ENCODE measurements around the gene ARID3B. TPM values are rescaled to one million over a fixed set of nuclear protein-coding genes. Genes with fewer than 3 reads are reported as not detected.

The ARID3B gene
- total RNA-seq, 2 experiments from 2014 or later, result 23.4 to 23.5 TPM

- H3K4me1 Mint-ChIP-seq, result peaks cover 18% of the 10 kb centered on the region
- H3K27ac Mint-ChIP-seq, result peak overlapping the region; percentile 98
- peak overlapping the region; percentile 96 for H3K4me3 Mint-ChIP-seq
- H3K9me3 Mint-ChIP-seq, result no peaks in the 10 kb centered on the region
- peak; percentile 90 for DNase-seq
- H3K36me3 Mint-ChIP-seq, result peaks cover 15% of the 10 kb centered on the region
- no peaks in the 10 kb centered on the region for H3K27me3 Mint-ChIP-seq
Observed at GRCh38 chr15:74598126-74598842, 57.3 kb downstream of the ARID3B start.

DNA sequence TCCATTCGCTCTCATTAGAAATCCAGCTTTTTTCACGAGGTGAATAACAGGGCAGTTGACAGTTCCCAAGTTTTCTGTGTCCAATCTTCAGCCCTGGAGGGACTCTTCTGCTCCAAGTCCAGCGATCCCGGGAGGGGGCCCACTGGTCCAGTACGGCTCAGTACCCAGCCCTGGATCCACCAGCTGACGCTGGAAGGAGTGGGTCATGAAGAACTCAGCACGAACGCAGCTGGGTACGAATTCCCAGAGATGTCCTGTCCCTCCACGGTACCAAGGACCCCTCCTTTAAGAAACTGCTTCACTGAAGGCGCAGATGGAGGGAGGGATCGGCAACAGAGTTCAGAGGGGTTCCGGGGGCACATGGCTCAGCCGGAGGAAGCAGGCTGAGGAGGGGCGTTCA lies 58.1 kb downstream of the ARID3B start:
- H3K27ac Mint-ChIP-seq, result peak overlapping the region; percentile 98
- no peak for DNase-seq
- H3K36me3 Mint-ChIP-seq, result peaks cover 11% of the 10 kb centered on the region
- H3K9me3 Mint-ChIP-seq, result no peaks in the 10 kb centered on the region
- peaks cover 18% of the 10 kb centered on the region for H3K4me1 Mint-ChIP-seq
- H3K4me3 Mint-ChIP-seq, result peak overlapping the region; percentile 96
- no peaks in the 10 kb centered on the region for H3K27me3 Mint-ChIP-seq

DNA sequence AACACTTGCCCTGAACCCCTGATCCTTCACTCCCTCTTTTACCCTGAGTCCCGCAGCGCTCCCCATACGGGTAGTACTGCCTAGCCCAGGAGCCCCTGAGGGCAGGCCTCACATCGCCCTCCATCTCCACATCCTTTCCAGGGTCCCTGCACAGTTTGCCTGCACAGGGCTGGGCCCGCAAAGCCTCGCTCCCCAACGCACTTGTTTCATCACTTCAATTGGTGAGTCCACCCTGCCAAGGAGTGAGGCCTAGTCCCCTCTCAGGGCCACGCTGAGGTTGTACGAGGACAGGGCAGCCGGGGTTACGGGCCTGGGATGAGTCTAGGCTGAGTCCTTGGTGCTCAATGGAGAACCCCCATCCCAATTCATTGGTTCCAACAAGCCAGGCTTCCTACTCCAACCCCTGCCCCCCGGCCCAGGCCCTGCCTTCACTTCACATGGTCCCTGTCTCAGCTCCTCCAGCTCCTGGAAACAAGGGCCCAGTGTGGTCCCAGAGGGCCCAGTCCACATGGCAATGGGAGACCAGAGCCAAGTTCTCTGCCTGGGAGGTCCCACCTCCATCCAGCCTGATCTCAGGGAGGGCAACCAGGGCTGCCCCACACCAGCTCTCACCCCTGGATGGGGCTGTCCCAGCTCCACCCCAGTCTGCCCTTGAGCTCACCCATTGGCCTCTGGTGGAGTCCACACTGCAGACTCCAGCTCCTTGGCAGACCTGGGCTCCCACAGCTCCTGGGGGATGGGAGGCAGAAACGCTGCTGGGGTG lies 62.2 kb downstream of the ARID3B start:
- no peak overlapping the region for H3K27ac Mint-ChIP-seq
- H3K36me3 Mint-ChIP-seq, result peaks cover 7% of the 10 kb centered on the region
- no peaks in the 10 kb centered on the region for H3K27me3 Mint-ChIP-seq
- H3K4me3 Mint-ChIP-seq, result no peak overlapping the region
- H3K9me3 Mint-ChIP-seq, result no peaks in the 10 kb centered on the region
- peaks cover 13% of the 10 kb centered on the region for H3K4me1 Mint-ChIP-seq
- DNase-seq, result no peak

GRCh38 chr15:74603789-74604705 lies 63.0 kb downstream of the ARID3B start:
- no peak for DNase-seq
- no peaks in the 10 kb centered on the region for H3K9me3 Mint-ChIP-seq
- H3K4me1 Mint-ChIP-seq, result peaks cover 7% of the 10 kb centered on the region
- no peaks in the 10 kb centered on the region for H3K27me3 Mint-ChIP-seq
- no peaks in the 10 kb centered on the region for H3K36me3 Mint-ChIP-seq
- no peak overlapping the region for H3K27ac Mint-ChIP-seq
- H3K4me3 Mint-ChIP-seq, result no peak overlapping the region

GRCh38 chr15:74604983-74605794 lies 64.2 kb downstream of the ARID3B start:
- Mint-ChIP-seq H3K9me3 (no peaks in the 10 kb centered on the region), H3K4me1 (peaks cover under 1% of the 10 kb centered on the region), H3K27me3 (no peaks in the 10 kb centered on the region), H3K27ac (no peak overlapping the region), H3K36me3 (no peaks in the 10 kb centered on the region), H3K4me3 (no peak overlapping the region)
- no peak for DNase-seq

DNA sequence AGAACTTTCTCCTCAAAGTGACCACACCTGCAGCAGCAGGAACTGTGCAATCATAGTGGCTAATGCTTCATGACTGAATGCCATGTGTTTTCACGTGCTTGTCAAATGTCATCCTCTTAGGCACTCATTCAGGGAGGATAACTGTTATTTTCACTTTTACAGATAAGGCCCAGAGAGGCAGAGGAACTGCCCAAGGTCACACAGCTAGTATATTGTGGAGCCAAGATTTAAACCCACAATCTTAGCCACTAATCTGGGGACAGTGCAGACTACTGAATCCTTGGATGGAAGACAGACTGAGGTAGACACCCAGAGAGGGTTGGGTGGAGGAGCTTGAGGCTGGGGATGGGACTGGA lies 64.8 kb downstream of the ARID3B start:
- Mint-ChIP-seq H3K27ac (no peak overlapping the region), H3K27me3 (no peaks in the 10 kb centered on the region), H3K4me1 (no peaks in the 10 kb centered on the region), H3K4me3 (no peak overlapping the region), H3K9me3 (no peaks in the 10 kb centered on the region), H3K36me3 (no peaks in the 10 kb centered on the region)
- no peak for DNase-seq

- H3K4me1 Mint-ChIP-seq, result peaks cover 7% of the 10 kb centered on the region
- H3K36me3 Mint-ChIP-seq, result no peaks in the 10 kb centered on the region
- H3K4me3 Mint-ChIP-seq, result no peak overlapping the region
- no peaks in the 10 kb centered on the region for H3K27me3 Mint-ChIP-seq
- no peak for DNase-seq
- no peaks in the 10 kb centered on the region for H3K9me3 Mint-ChIP-seq
- no peak overlapping the region for H3K27ac Mint-ChIP-seq
Observed at GRCh38 chr15:74608786-74609185, 67.8 kb downstream of the ARID3B start.

DNA sequence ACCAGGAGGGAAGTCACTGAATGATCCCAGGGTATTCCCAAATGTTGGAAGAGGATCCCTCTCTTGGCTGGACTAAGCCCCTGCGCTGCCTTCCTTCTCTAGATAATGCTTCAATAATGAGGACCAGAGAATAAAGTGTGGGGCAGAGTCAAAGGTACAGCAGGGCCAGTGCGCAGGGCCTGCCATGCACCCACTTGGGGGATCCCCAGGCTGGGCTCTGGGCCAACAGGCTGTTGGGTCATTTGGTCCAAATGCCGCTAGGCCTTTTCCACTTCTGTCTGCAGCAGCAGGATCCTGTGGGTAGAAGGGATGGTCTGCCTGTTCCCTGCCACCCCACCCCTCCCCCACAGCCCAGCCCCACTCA lies 68.9 kb downstream of the ARID3B start:
- Mint-ChIP-seq H3K4me1 (peaks cover 12% of the 10 kb centered on the region), H3K9me3 (no peaks in the 10 kb centered on the region), H3K36me3 (no peaks in the 10 kb centered on the region), H3K27me3 (no peaks in the 10 kb centered on the region), H3K4me3 (no peak overlapping the region), H3K27ac (no peak overlapping the region)
- no peak for DNase-seq

DNA sequence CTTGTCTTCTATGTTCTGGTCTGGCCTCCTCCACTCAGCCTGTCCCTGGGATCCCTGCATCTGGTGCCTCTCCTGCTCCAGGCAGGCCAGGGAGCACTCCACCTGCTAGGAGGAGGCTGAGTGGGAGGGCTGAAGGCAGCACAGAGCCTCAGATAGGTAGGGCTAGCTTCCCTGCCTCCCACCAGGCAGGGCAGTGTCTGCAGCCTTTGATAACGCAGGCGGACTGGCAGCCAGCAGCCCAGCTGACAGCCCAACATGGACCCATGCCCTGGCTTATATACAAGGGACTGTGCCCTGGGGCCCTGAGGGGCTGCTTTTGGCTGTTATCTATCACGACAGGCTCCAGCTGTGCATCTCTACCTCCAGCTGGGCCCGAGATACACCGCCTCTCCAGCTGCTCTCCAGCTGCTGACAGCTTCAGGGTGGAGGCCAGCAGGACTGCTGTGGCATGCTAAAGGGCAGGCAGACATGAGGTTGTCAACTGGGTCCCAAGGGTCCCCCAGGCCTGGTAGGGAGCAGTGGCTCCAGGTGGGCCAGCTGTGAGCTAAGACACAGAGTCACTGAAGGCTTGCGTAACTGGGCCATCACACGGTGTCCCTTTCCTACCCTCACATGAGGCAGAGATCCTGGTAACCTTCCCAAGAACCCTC lies 69.4 kb downstream of the ARID3B start:
- Mint-ChIP-seq H3K36me3 (no peaks in the 10 kb centered on the region), H3K4me3 (no peak overlapping the region), H3K4me1 (peaks cover 12% of the 10 kb centered on the region), H3K27me3 (no peaks in the 10 kb centered on the region), H3K27ac (no peak overlapping the region), H3K9me3 (no peaks in the 10 kb centered on the region)
- no peak for DNase-seq

DNA sequence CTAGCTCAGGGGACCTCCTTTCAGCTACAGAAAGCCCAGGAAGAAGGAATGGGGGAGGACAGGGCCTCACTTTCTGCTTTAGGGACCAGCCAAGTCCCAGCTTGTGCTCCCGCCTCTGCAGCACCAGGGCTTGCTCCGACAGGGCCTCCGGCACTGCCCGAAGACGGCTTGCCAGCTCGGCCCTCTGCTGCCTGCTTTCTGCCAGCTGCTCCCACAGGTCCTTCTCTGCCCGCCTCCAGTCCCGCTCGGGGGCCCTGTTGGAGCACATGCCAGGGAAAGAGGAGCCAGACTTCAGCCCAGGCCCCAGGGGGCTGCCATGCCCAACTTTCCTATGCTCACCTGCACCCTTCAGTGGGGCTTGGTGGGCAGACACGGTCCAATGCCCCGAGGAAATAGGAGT lies 70.3 kb downstream of the ARID3B start:
- H3K4me3 Mint-ChIP-seq, result no peak overlapping the region
- peaks cover 1% of the 10 kb centered on the region for H3K36me3 Mint-ChIP-seq
- no peak for DNase-seq
- no peaks in the 10 kb centered on the region for H3K27me3 Mint-ChIP-seq
- no peaks in the 10 kb centered on the region for H3K9me3 Mint-ChIP-seq
- peaks cover 12% of the 10 kb centered on the region for H3K4me1 Mint-ChIP-seq
- no peak overlapping the region for H3K27ac Mint-ChIP-seq

- no peak for DNase-seq
- Mint-ChIP-seq H3K27ac (no peak overlapping the region), H3K4me3 (no peak overlapping the region), H3K36me3 (peaks cover 6% of the 10 kb centered on the region), H3K27me3 (no peaks in the 10 kb centered on the region), H3K9me3 (no peaks in the 10 kb centered on the region), H3K4me1 (peaks cover 16% of the 10 kb centered on the region)
Observed at GRCh38 chr15:74611834-74612233, 70.8 kb downstream of the ARID3B start.

DNA sequence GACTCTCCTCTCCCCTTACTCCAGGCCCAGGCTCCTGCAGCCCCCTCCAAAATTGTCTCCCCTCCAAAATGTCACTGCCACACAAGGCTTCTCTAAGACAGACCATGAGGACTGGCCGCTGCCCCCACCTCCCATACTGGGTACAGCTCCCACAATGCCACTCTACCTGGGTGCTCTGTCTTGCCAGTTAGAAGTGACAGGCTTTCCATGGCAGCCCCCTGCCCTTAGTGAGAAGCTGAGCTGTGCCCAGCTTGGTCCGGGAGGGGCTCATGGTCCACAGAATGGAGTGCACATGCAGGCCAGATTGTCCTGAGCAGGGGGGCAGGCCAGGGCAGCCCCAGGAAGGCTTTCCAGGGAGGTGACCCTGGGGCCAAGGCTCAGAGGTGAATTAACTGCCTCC lies 71.7 kb downstream of the ARID3B start:
- Mint-ChIP-seq H3K36me3 (peaks cover 13% of the 10 kb centered on the region), H3K4me1 (peaks cover 25% of the 10 kb centered on the region), H3K4me3 (no peak overlapping the region), H3K27ac (no peak overlapping the region), H3K9me3 (no peaks in the 10 kb centered on the region), H3K27me3 (no peaks in the 10 kb centered on the region)
- DNase-seq, result no peak

GRCh38 chr15:74613089-74613952 lies 72.3 kb downstream of the ARID3B start:
- Mint-ChIP-seq H3K27me3 (no peaks in the 10 kb centered on the region), H3K4me3 (no peak overlapping the region), H3K4me1 (peaks cover 31% of the 10 kb centered on the region), H3K27ac (no peak overlapping the region), H3K36me3 (peaks cover 14% of the 10 kb centered on the region), H3K9me3 (no peaks in the 10 kb centered on the region)
- no peak for DNase-seq
